ENCODE data around the gene DYRK1B.
A peak's percentile ranks its signal among the peaks of the same experiment; 100 is the strongest.

Gene DYRK1B

DNA sequence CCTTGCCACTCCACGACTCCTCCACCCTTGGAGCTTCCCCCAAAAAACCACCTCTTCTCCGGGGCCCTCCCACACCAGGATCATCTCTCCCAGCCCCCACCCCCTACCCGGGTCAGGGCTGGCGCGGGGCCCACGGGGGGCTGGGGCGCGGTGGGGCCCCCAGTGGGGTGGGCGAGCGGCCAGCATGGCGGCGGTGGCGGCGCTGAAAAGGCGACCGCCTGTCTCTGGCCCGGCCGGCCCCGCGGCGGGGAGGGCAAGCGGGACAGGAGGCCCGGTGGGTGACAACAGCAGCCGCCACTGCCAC lies 850 bp downstream of the DYRK1B start:
- in situ Hi-C loops (cut with HindIII; ENCODE audit: low pct_ligation_motif_present, low sequenced_read_pairs), result no loop called here
- TF ChIP-seq, protein P1, sequence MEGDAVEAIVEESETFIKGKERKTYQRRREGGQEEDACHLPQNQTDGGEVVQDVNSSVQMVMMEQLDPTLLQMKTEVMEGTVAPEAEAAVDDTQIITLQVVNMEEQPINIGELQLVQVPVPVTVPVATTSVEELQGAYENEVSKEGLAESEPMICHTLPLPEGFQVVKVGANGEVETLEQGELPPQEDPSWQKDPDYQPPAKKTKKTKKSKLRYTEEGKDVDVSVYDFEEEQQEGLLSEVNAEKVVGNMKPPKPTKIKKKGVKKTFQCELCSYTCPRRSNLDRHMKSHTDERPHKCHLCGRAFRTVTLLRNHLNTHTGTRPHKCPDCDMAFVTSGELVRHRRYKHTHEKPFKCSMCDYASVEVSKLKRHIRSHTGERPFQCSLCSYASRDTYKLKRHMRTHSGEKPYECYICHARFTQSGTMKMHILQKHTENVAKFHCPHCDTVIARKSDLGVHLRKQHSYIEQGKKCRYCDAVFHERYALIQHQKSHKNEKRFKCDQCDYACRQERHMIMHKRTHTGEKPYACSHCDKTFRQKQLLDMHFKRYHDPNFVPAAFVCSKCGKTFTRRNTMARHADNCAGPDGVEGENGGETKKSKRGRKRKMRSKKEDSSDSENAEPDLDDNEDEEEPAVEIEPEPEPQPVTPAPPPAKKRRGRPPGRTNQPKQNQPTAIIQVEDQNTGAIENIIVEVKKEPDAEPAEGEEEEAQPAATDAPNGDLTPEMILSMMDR (IDR thresholded peaks at IDR 0.05; ENCODE audit: low read depth, low read length, missing control alignments), result no peak
- DNase-seq, result no peak
- Histone ChIP-seq H3K27ac (peak overlapping the region; percentile 96), H3K36me3 (replicated peaks) (peaks cover 43% of the 10 kb centered on the region), H3K4me3 (ENCODE audit: low read depth, low read length) (peak overlapping the region; percentile 80), H3K27me3 (replicated peaks) (no peaks in the 10 kb centered on the region)

DNA sequence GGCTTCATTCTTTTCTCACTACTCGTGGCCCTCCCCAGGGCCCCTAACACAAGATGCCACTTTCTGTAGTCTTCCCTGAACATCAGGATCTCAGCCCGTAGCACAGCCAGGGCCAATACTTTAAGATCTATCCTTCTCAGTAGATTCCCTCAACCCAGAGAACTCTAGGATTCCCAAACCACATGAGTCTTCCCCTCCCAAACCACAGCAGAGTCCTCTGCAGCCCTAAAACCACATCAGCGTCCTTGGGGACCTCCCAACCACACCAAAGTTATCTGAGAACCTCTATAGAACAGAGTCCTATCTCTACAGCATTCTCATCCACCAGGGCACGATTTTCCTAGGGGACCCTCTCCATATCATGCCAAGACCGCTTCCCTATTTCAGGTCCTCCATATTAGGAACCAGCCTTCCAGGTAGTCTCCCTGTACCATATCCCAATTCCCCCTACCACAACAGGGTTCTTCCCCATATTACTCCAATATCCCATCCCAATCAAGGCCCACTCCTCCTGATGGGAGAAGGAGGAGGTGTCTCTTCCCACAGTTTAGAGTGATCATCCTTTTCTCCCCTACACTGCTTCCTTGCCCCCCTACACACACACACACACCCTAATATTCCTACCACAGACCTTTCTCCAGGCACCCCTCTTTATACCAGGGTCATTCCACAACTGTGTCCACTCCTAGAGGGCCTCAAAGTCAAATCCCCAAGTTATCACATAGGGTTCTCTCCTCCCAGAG lies 1.4 kb downstream of the DYRK1B start:
- peak; percentile 4 for DNase-seq
- Histone ChIP-seq H3K27me3 (replicated peaks) (no peaks in the 10 kb centered on the region), H3K27ac (peak overlapping the region; percentile 96), H3K36me3 (replicated peaks) (peaks cover 38% of the 10 kb centered on the region), H3K4me3 (ENCODE audit: low read depth, low read length) (peak overlapping the region; percentile 80)
- in situ Hi-C loops (cut with HindIII; ENCODE audit: low pct_ligation_motif_present, low sequenced_read_pairs), result no loop called here
- TF ChIP-seq, protein P1 (IDR thresholded peaks at IDR 0.05; ENCODE audit: low read depth, low read length, missing control alignments), result no peak

DNA sequence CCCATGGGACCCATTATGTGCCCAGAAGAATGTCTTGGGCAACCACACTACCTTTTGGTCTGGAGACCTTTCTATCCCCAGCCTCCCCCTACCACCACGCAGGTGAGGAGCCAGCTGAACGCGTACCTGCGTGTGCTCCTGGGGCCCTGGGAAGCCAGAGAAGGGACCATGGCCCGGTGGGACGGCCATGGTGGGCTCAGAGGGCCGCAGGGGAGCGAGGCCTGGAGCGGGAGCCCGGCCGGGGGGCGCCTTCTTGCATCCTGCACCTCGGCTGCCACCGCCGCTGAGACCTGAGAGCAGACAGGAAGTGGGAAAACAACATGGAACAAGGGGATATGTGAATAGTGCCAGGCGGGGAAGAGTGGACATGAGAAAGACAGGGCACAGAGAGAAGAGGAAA lies 2.3 kb downstream of the DYRK1B start:
- no peak for DNase-seq
- in situ Hi-C loops (cut with HindIII; ENCODE audit: low pct_ligation_motif_present, low sequenced_read_pairs), result no loop called here
- Histone ChIP-seq H3K36me3 (replicated peaks) (peaks cover 37% of the 10 kb centered on the region), H3K27ac (no peak overlapping the region), H3K27me3 (replicated peaks) (no peaks in the 10 kb centered on the region), H3K4me3 (ENCODE audit: low read depth, low read length) (no peak overlapping the region)
- TF ChIP-seq, protein P1 (IDR thresholded peaks at IDR 0.05; ENCODE audit: low read depth, low read length, missing control alignments), result no peak

DNA sequence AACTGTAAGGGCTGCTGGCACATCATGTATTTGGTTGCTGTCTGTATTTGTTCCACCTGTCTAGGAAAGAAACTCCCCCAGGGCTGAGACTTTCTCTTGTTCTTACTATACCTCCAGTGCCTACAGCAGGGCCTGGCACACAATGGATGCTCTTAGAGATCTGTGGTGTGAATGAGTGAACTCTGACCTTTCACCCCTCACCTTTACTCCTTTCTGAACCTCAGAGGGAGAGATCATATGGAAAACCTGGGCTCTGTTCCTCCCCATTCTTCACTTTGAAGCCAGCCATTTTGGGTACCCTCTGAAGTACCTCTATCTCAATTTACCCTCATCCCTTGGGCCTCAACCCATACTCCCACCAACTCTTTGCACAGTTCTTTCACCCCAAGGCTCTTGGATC lies 3.1 kb downstream of the DYRK1B start:
- no peak overlapping the region for H3K4me3 ChIP-seq (ENCODE audit: low read depth, low read length)
- in situ Hi-C loops (cut with HindIII; ENCODE audit: low pct_ligation_motif_present, low sequenced_read_pairs), result no loop called here
- H3K27me3 ChIP-seq (replicated peaks), result no peaks in the 10 kb centered on the region
- H3K27ac ChIP-seq, result no peak overlapping the region
- DNase-seq, result no peak
- TF ChIP-seq, protein P1 (IDR thresholded peaks at IDR 0.05; ENCODE audit: low read depth, low read length, missing control alignments), result no peak
- peaks cover 39% of the 10 kb centered on the region for H3K36me3 ChIP-seq (replicated peaks)

DNA sequence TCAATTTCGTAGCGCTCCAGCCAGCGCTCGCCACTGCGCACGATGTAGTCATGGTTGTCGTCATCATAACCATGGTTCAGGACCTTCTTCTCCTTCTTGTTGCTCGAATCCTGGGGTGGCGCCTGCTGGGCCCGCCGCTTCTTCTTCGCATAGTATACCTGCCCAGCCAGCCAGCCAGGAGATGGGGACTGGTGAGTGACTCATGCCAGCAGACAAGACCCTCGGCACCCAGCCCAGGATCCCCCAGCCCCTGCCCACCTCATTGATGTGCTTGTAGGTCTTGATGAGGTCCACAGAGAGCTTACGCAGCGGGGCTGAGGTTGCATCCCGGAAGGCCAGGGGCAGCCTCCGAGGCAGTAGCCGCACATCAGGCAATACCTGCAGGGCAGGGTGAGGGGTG lies 3.6 kb downstream of the DYRK1B start:
- no peak overlapping the region for H3K27ac ChIP-seq

More for the DNA sequence above, 3.6 kb downstream of the DYRK1B start:
- Histone ChIP-seq H3K36me3 (replicated peaks) (peaks cover 39% of the 10 kb centered on the region), H3K27me3 (replicated peaks) (no peaks in the 10 kb centered on the region), H3K4me3 (ENCODE audit: low read depth, low read length) (no peak overlapping the region)
- in situ Hi-C loops (cut with HindIII; ENCODE audit: low pct_ligation_motif_present, low sequenced_read_pairs), result no loop called here
- DNase-seq, result no peak
- TF ChIP-seq, protein P1 (IDR thresholded peaks at IDR 0.05; ENCODE audit: low read depth, low read length, missing control alignments), result no peak
